HL-60 (cell line): ENCODE results near the gene BTBD16.

Source experiments
- DNase-seq, 2 experiments: peaks; one replicate each; pipeline ENCODE4 v3.0.0-alpha.2; 2010 to 2020; ENCODE audit warnings: low read depth in 1 of 2, low spot score in 1 of 2
- H3K27ac ChIP-seq: fragments of 250-450 bp; sonication (Bioruptor Pico); replicated peaks from 2 replicates; pipeline ENCODE4 v1.5.1; 2020; ENCODE audit warnings: mild to moderate bottlenecking, moderate library complexity
- H3K27me3 ChIP-seq: fragments of 250-450 bp; sonication (Bioruptor Pico); 2 replicates; pipeline ENCODE4 v1.5.1; 2021; ENCODE audit warnings: mild to moderate bottlenecking, moderate library complexity; ENCODE audit not compliant: insufficient read depth, poor library complexity, severe bottlenecking
- H3K4me3 ChIP-seq: replicated peaks from 2 replicates; pipeline ENCODE4 v1.5.1; 2011; ENCODE audit warnings: mild to moderate bottlenecking, control low read depth, low read length; ENCODE audit not compliant: insufficient read depth
- GABPA ChIP-seq: IDR thresholded peaks from 2 replicates; pipeline ENCODE4 v1.6.1; 2012; ENCODE audit warnings: low read depth
- POLR2AphosphoS5 ChIP-seq: IDR thresholded peaks from 2 replicates; pipeline ENCODE4 v1.6.1; 2012; ENCODE audit warnings: low read depth
- REST ChIP-seq: IDR thresholded peaks from 2 replicates; pipeline ENCODE4 v1.6.1; 2012; ENCODE audit warnings: low read depth; ENCODE audit not compliant: insufficient replicate concordance
- SPI1 ChIP-seq: IDR thresholded peaks from 2 replicates; pipeline ENCODE4 v1.6.1; 2012; ENCODE audit warnings: low read depth, mild to moderate bottlenecking, borderline replicate concordance
- TF ChIP-seq, protein P1 (sequence below): IDR thresholded peaks from one replicate; pipeline ENCODE4 v1.5.1; 2011; ENCODE audit warnings: low read length, control low read depth, inconsistent platforms; ENCODE audit not compliant: insufficient read depth

BTBD16 gene

GRCh38 chr10:122281751-122282150, 10.7 kb downstream of the BTBD16 start:
- TF ChIP-seq, protein P1, sequence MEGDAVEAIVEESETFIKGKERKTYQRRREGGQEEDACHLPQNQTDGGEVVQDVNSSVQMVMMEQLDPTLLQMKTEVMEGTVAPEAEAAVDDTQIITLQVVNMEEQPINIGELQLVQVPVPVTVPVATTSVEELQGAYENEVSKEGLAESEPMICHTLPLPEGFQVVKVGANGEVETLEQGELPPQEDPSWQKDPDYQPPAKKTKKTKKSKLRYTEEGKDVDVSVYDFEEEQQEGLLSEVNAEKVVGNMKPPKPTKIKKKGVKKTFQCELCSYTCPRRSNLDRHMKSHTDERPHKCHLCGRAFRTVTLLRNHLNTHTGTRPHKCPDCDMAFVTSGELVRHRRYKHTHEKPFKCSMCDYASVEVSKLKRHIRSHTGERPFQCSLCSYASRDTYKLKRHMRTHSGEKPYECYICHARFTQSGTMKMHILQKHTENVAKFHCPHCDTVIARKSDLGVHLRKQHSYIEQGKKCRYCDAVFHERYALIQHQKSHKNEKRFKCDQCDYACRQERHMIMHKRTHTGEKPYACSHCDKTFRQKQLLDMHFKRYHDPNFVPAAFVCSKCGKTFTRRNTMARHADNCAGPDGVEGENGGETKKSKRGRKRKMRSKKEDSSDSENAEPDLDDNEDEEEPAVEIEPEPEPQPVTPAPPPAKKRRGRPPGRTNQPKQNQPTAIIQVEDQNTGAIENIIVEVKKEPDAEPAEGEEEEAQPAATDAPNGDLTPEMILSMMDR, result no peak
- TF ChIP-seq GABPA (no peak), REST (no peak), POLR2AphosphoS5 (no peak), SPI1 (no peak)
- no peak for DNase-seq
- no peaks in the 10 kb centered on the region for H3K27me3 ChIP-seq
- no peak overlapping the region for H3K27ac ChIP-seq
- no peak overlapping the region for H3K4me3 ChIP-seq

GRCh38 chr10:122282253-122282671, 11.2 kb downstream of the BTBD16 start:
- H3K4me3 ChIP-seq, result no peak overlapping the region

GRCh38 chr10:122282909-122283308, 11.8 kb downstream of the BTBD16 start:
- Histone ChIP-seq H3K4me3 (no peak overlapping the region), H3K27me3 (no peaks in the 10 kb centered on the region), H3K27ac (no peak overlapping the region)
- TF ChIP-seq, protein P1, result no peak
- no peak for TF ChIP-seq POLR2AphosphoS5
- TF ChIP-seq SPI1, result no peak
- no peak for TF ChIP-seq GABPA
- TF ChIP-seq REST, result no peak
- DNase-seq, result no peak

More at GRCh38 chr10:122282253-122282671, 11.2 kb downstream of the BTBD16 start:
- TF ChIP-seq SPI1 (no peak), REST (no peak), POLR2AphosphoS5 (no peak)
- TF ChIP-seq, protein P1, result no peak
- H3K27ac ChIP-seq, result no peak overlapping the region
- no peaks in the 10 kb centered on the region for H3K27me3 ChIP-seq
- DNase-seq, result no peak
